ENCODE measurements around the gene SFSWAP. TPM values are rescaled to one million over a fixed set of nuclear protein-coding genes. Genes with fewer than 3 reads are reported as not detected.

SFSWAP gene
- total and polyA plus RNA-seq, 7 experiments from 2014 or later, result 16.9 to 120 (median 97.4) TPM

DNA sequence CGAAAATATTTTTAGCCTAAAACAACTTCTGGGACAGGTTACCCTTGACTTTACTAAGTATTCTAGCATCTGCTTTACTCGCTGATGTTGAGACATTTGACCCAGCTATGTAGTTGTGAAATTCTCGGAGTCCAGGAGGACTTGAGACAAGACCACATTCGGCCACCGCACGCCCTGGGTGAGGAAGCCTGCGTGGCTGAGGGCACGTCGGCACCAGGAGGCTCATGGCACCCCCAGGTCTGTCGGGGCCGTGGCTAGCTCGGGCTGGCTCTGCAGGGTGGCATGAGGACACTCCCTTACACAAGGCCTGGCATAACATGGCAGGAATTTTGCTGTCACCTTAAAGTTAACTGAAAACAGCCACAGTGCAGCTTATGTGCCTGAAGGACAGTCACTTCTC is 59.2 kb downstream of the SFSWAP start:
- intact Hi-C loops (cut with micrococcal nuclease), result loop anchor here in 1 of 2 donors (5.0 kb wide), 1 partner anchor 177 kb away; the partner anchor contains the start of gene EP400
- H3K4me1 ChIP-seq (ENCODE audit: control insufficient read depth in 2 of 2, insufficient read depth in 2 of 2, low read length in 2 of 2), result peaks cover 0 to 4% of the 10 kb centered on the region in 2 donors
- H3K36me3 ChIP-seq (ENCODE audit: control insufficient read depth in 2 of 3, insufficient read depth in 3 of 3, low read length in 3 of 3), result peaks cover 14 to 78% (median 17%) of the 10 kb centered on the region in 3 experiments
- ATAC-seq, result no peak
- H3K27me3 ChIP-seq (ENCODE audit: control insufficient read depth in 2 of 2, insufficient read depth in 2 of 2, low read length in 2 of 2), result no peaks in the 10 kb centered on the region
- Mint-ChIP-seq H3K27ac (no peak overlapping the region), H3K9me3 (no peaks in the 10 kb centered on the region), H3K4me1 (peaks cover 10 to 31% (median 27%) of the 10 kb centered on the region in 7 donors), H3K4me3 (no peak overlapping the region), H3K36me3 (peaks cover 13 to 47% (median 26%) of the 10 kb centered on the region in 5 donors), H3K27me3 (no peaks in the 10 kb centered on the region)
- ChIA-PET POLR2A (no interaction called here), CTCF (no interaction called here)
- no peak overlapping the region for H3K27ac ChIP-seq (ENCODE audit: low read depth, low read length)
- DNase-seq, result no peak
- H3K9me3 ChIP-seq (ENCODE audit: control insufficient read depth in 2 of 3, low read length in 3 of 3), result no peaks in the 10 kb centered on the region
- H3K4me3 ChIP-seq (ENCODE audit: low read length), result no peak overlapping the region

DNA sequence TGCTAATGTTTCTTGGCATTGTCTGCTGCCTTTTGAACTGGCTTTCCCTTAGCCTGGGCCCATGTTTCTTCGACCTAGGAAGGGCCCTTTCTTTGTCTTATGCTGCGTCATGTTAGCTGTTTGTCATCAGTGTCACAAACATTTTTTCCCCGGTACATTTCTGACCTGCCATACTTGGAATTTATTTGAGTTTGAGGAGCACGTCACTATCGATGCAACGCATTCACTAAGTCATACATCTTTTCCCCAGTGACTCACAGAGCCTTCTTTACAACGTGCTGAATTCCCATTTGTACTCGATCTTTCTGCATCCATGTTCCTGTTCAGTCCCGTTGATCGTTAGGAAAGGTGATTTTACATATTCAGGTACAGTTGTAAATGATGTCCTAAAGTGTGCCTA is 61.1 kb downstream of the SFSWAP start:
- H3K27me3 ChIP-seq (ENCODE audit: control insufficient read depth in 2 of 2, insufficient read depth in 2 of 2, low read length in 2 of 2), result no peaks in the 10 kb centered on the region
- Mint-ChIP-seq H3K36me3 (peaks cover 9 to 42% (median 16%) of the 10 kb centered on the region in 5 donors), H3K4me3 (no peak overlapping the region), H3K9me3 (no peaks in the 10 kb centered on the region), H3K27me3 (no peaks in the 10 kb centered on the region), H3K4me1 (peaks cover 18 to 40% (median 38%) of the 10 kb centered on the region in 7 donors), H3K27ac (peak overlapping the region in 1 of 9 donors; percentile 73)
- intact Hi-C loops (cut with micrococcal nuclease), result loop anchor here in 1 of 2 donors (5.0 kb wide), 1 partner anchor 175 kb away; the partner anchor contains the start of gene EP400
- no peak overlapping the region for H3K27ac ChIP-seq (ENCODE audit: low read depth, low read length)
- DNase-seq (no peak), ATAC-seq (no peak)
- ChIA-PET CTCF (no interaction called here), POLR2A (no interaction called here)
- peaks cover 1 to 66% (median 10%) of the 10 kb centered on the region in 3 experiments for H3K36me3 ChIP-seq (ENCODE audit: control insufficient read depth in 2 of 3, insufficient read depth in 3 of 3, low read length in 3 of 3)
- H3K9me3 ChIP-seq (ENCODE audit: control insufficient read depth in 2 of 3, low read length in 3 of 3), result no peaks in the 10 kb centered on the region
- peaks cover 0 to 4% of the 10 kb centered on the region in 2 donors for H3K4me1 ChIP-seq (ENCODE audit: control insufficient read depth in 2 of 2, insufficient read depth in 2 of 2, low read length in 2 of 2)
- no peak overlapping the region for H3K4me3 ChIP-seq (ENCODE audit: low read length)

DNA sequence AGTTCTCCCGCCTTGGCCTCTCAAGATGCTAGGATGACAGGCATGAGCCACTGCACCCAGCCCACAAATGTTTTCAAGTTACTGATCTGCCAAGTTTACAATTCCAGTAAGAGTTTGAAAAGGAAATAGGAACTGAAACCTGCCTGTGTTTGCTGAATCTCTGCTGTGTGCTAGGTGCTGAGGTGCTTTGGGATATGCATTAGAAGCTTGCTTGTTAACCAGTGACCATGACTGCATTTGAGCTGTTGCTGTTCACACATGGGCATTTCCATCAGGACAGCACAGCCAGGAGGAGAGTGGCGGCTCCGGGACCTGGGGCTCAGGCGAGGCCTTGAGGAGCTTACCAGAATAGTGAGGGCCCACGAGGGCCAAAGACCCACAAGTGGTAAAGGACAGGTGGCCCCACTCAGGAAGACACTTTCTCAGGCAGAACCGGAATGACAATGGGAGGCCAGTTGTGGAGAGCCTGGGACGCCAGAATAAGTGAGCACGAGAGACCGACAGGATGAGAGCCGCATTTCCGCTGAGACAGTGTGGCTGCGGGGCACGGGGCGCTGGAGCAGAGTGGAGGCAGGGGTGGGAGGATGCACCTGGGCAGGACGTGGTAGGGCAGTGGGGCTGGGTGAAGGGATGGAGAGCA is 62.8 kb downstream of the SFSWAP start:
- H3K27me3 ChIP-seq (ENCODE audit: control insufficient read depth in 2 of 2, insufficient read depth in 2 of 2, low read length in 2 of 2), result no peaks in the 10 kb centered on the region
- peaks cover 5 to 65% (median 6%) of the 10 kb centered on the region in 3 experiments for H3K36me3 ChIP-seq (ENCODE audit: control insufficient read depth in 2 of 3, insufficient read depth in 3 of 3, low read length in 3 of 3)
- H3K9me3 ChIP-seq (ENCODE audit: control insufficient read depth in 2 of 3, low read length in 3 of 3), result no peaks in the 10 kb centered on the region
- CTCF ChIA-PET, result interaction anchor here (1.5 kb wide), 1 partner anchor 35 kb away, joined by 3 read pairs; no protein-coding TSS in a partner anchor
- Mint-ChIP-seq H3K36me3 (peaks cover 9 to 42% (median 14%) of the 10 kb centered on the region in 5 donors), H3K4me3 (peak overlapping the region in 9 of 10 donors; percentile 2 to 71 (median 55)), H3K4me1 (peaks cover 18 to 40% (median 38%) of the 10 kb centered on the region in 7 donors), H3K27me3 (no peaks in the 10 kb centered on the region), H3K9me3 (no peaks in the 10 kb centered on the region), H3K27ac (peak overlapping the region; percentile 70 to 95 (median 84))
- intact Hi-C loops (cut with micrococcal nuclease), result loop anchor here in 1 of 2 donors (5.0 kb wide), 1 partner anchor 174 kb away; the partner anchor contains the start of gene EP400
- POLR2A ChIA-PET, result no interaction called here
- DNase-seq, result peak in 6 of 9 donors; percentile 4 to 34 (median 20)
- H3K4me3 ChIP-seq (ENCODE audit: low read length), result no peak overlapping the region
- H3K4me1 ChIP-seq (ENCODE audit: control insufficient read depth in 2 of 2, insufficient read depth in 2 of 2, low read length in 2 of 2), result peaks cover 0 to 4% of the 10 kb centered on the region in 2 donors
- peak; percentile 67 for ATAC-seq
- H3K27ac ChIP-seq (ENCODE audit: low read depth, low read length), result peak overlapping the region; percentile 47

DNA sequence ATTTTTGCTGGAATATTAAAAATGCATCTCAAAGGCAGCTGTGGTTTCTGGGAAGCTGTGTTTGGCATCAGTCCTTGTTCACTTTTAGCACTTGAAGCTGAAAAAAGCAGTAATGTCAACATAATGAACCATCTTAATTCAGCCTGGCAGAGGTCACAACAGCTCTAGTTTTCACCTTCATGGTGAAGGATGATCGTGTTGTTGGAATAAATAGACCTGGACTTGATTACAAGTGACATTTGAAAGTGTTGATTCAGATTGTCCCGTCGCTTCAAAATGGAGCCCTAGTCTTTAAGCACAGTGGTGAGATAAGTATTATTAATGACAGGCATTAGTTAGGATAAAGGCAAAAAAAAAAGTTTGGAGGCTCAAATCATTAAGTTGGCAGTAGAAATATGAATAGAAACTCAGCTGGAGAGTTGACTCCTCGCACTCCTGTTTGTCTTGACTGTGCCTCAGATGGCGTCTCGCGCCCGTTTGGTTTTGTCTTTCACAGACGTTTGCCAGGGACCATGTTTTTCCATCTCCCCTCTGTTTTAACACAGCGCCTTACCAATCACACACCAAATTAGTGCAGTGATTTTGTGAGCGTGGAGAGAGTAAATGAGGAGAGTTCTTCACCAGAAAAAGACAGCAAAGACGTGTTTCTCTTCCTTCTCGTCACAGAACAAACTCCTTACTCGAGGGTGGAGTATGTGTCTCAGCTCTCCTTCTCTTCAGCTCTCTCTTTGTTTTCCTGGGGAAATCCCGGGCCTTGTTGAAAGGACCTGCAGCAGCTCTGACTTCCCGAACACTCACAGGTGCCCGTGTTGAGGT is 63.9 kb downstream of the SFSWAP start:
- Mint-ChIP-seq H3K9me3 (no peaks in the 10 kb centered on the region), H3K27me3 (no peaks in the 10 kb centered on the region), H3K27ac (peak overlapping the region in 7 of 9 donors; percentile 1 to 86 (median 82)), H3K4me3 (no peak overlapping the region), H3K36me3 (peaks cover 9 to 39% (median 16%) of the 10 kb centered on the region in 5 donors), H3K4me1 (peaks cover 18 to 40% (median 38%) of the 10 kb centered on the region in 7 donors)
- H3K27ac ChIP-seq (ENCODE audit: low read depth, low read length), result no peak overlapping the region
- ATAC-seq (no peak), DNase-seq (no peak)
- CTCF ChIA-PET, result interaction anchor here (1.5 kb wide), 1 partner anchor 34 kb away, joined by 3 read pairs; no protein-coding TSS in a partner anchor
- no peaks in the 10 kb centered on the region for H3K27me3 ChIP-seq (ENCODE audit: control insufficient read depth in 2 of 2, insufficient read depth in 2 of 2, low read length in 2 of 2)
- no peak overlapping the region for H3K4me3 ChIP-seq (ENCODE audit: low read length)
- peaks cover 0 to 4% of the 10 kb centered on the region in 2 donors for H3K4me1 ChIP-seq (ENCODE audit: control insufficient read depth in 2 of 2, insufficient read depth in 2 of 2, low read length in 2 of 2)
- intact Hi-C loops (cut with micrococcal nuclease), result loop anchor here in 1 of 2 donors (5.0 kb wide), 1 partner anchor 173 kb away; the partner anchor contains the start of gene EP400
- H3K9me3 ChIP-seq (ENCODE audit: control insufficient read depth in 2 of 3, low read length in 3 of 3), result no peaks in the 10 kb centered on the region
- peaks cover 6 to 67% (median 9%) of the 10 kb centered on the region in 3 experiments for H3K36me3 ChIP-seq (ENCODE audit: control insufficient read depth in 2 of 3, insufficient read depth in 3 of 3, low read length in 3 of 3)
- POLR2A ChIA-PET, result interaction anchor here (0.6 kb wide), 1 partner anchor 48 kb away, joined by 5 read pairs; no protein-coding TSS in a partner anchor

DNA sequence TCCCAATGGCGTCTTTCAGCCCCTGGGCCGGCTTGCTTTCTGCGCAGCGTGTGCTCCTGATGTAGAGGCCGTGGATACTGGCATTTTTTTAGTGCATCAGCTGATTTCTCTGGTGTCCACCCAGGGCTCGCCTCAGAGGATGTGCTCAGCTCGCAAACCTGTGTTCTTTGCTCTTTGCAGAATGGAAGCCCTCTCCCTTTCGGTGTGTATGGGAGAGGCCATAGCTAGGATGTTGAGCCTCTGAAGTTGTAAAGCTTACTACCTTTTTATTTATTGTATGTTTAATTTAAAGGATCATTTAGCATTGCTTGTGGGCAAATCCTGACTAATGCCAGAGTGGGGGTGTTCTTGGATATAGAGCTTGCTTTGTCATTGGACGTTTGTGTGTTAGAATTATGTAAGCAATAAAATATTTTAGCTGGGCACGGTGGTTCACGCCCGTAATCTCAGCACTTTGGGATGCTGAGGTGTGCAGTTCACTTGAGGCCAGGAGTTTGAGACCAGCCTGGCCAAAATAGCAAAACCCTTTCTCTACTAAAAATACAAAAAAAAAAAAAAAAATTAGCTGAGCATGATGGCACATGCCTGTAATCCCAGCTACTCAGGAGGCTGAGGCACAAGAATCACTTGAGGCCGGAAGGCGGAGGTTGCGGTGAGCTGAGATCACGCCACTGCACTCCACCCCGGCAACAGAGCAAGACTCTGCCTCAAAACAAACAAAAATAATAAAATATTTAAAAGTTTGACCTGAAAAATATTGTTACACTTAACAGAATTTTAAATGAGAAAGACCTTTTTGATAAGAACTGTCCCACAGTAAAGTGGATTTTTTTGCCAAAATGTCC is 64.7 kb downstream of the SFSWAP start:
- Mint-ChIP-seq H3K9me3 (no peaks in the 10 kb centered on the region), H3K27ac (peak overlapping the region in 6 of 9 donors; percentile 21 to 82 (median 66)), H3K27me3 (no peaks in the 10 kb centered on the region), H3K4me3 (peak overlapping the region in 2 of 10 donors; percentile 29 to 39), H3K36me3 (peaks cover 9 to 38% (median 16%) of the 10 kb centered on the region in 5 donors), H3K4me1 (peaks cover 18 to 40% (median 38%) of the 10 kb centered on the region in 7 donors)
- Histone ChIP-seq H3K4me3 (ENCODE audit: low read length) (no peak overlapping the region), H3K36me3 (ENCODE audit: control insufficient read depth in 2 of 3, insufficient read depth in 3 of 3, low read length in 3 of 3) (peaks cover 6 to 67% (median 9%) of the 10 kb centered on the region in 3 experiments), H3K27ac (ENCODE audit: low read depth, low read length) (no peak overlapping the region), H3K9me3 (ENCODE audit: control insufficient read depth in 2 of 3, low read length in 3 of 3) (no peaks in the 10 kb centered on the region), H3K4me1 (ENCODE audit: control insufficient read depth in 2 of 2, insufficient read depth in 2 of 2, low read length in 2 of 2) (peaks cover 0 to 4% of the 10 kb centered on the region in 2 donors), H3K27me3 (ENCODE audit: control insufficient read depth in 2 of 2, insufficient read depth in 2 of 2, low read length in 2 of 2) (no peaks in the 10 kb centered on the region)
- ChIA-PET POLR2A (interaction anchor here (0.6 kb wide), 1 partner anchor 48 kb away, joined by 5 read pairs; no protein-coding TSS in a partner anchor), CTCF (interaction anchor here (1.5 kb wide), 1 partner anchor 33 kb away, joined by 3 read pairs; no protein-coding TSS in a partner anchor)
- DNase-seq (no peak), ATAC-seq (no peak)
- intact Hi-C loops (cut with micrococcal nuclease), result no loop called here

Data from naive thymus-derived CD4-positive, alpha-beta T cell (primary cell).